Glomerular visceral epithelial cell (primary cell): ENCODE measurements around the gene CIITA.

ENCODE experiments used
- DNase-seq: peaks from one replicate; pipeline ENCODE4 v3.0.0-alpha.2; 2016; ENCODE audit errors: extremely low spot score

The CIITA gene

DNA sequence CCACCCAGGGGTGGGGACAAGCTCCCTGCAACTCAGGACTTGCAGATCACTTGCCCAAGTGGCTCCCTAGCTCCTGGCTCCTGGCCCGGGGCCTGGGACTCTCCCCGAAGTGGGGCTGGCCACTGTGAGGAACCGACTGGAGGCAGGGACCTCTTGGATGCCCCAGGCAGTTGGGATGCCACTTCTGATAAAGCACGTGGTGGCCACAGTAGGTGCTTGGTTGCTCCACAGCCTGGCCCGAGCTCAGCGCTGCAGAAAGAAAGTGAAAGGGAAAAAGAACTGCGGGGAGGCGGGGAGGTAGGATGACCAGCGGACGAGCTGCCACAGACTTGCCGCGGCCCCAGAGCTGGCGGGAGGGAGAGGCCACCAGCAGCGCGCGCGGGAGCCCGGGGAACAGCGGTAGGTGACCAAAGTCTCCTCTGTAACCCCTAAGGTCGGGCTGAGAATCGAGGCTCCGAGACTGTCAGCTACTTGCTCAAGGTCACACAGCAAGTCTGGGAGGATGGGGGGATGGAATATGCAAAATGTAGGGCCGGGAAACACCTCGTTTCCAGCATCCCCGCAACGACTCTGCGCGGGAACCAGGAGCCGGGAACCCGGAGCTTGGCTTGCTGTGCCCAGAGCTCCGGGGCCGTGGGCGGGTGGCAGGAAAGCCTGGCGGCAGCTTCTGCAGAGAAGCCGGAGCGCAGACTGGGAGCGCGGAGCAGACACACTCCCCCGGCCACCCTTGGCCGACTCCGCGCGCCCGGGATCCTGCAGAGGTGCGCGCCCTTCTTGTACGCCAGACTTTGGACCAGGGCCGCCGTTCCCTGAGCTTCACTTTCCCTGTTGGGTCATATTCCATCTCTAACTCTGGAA is 1.9 kb downstream of the CIITA start:
- peak; percentile 40 for DNase-seq

DNA sequence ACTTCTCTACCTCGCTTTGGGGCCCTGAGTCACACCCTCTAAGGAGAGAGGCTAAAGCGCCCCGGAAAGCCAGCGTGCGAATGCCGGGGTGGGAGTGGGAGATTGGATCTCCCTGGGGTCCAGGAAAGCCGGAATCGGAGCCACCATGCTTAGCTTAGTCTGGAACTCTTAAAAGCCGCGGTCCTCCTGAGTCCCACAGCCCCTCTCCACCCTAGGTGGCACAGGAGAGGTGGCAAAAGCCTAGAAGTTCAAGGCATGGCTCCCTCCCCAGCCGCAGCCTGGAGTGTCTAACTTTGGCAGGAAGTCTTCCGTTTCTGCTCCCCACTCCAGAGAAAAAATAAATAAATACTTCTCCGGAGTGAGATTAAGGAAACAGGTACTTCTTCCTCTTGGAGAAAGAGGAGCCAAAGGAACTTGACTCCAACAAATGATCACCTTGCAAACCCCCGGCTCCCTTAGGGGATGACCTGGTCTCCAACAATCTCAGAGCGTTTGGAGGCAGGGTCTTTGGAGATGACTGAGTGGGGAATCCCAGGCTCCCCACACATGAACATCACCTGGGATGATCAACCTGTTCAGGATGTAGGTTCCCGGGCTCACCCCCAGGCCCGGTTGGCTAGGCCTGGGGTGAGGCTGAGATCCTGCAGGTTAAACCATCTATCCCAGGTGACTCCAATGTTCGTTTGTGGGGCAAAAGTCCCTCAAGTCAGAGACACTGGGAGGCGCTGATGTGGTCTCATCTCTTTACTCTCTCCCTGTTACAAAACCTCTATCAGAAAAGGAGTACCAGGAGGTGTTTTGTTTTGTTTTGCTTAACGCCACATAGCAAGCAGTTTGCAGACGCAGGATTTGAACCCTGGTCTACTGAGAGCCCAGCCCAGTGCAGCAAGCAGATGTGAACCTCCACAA is 2.9 kb downstream of the CIITA start:
- no peak for DNase-seq

DNA sequence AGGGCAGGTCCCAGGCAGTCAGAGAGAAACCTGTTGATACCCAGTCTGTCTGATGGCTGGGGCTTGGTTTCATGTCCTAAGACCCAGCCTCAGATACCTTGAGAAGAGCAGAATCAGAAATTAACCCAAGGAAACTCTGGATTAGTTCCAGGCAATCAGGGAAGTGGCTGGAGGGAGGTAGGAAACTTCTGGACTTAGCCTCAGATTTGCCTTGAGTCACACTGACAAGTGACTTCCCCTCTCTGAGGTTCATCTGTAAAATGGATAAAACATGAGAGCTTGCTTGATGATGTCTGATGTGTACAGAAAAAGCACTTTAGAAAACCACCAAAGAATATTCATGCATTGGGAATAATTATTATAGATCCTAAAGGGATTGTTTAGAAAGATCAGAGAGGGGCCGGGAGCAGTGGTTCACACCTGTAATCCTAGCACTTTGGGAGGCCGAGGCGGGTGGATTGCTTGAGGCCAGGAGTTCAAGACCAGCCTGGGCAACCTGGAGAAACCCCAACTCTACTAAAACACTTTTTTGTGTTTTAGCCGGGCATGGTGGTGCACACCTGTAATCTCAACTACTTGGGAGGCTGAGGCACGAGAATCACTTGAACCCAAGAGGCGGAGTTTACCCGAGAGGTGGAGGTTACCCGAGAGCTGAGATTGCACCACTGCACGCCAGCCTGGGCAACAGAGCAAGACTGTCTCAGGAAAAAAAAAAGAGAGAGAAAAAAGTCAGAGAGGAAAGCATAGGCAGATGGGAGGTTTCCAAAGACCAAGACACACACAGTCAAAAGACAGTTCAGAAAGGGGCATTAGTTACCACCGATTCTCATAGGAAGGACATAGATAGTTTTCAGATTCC is 3.8 kb downstream of the CIITA start:
- no peak for DNase-seq

DNA sequence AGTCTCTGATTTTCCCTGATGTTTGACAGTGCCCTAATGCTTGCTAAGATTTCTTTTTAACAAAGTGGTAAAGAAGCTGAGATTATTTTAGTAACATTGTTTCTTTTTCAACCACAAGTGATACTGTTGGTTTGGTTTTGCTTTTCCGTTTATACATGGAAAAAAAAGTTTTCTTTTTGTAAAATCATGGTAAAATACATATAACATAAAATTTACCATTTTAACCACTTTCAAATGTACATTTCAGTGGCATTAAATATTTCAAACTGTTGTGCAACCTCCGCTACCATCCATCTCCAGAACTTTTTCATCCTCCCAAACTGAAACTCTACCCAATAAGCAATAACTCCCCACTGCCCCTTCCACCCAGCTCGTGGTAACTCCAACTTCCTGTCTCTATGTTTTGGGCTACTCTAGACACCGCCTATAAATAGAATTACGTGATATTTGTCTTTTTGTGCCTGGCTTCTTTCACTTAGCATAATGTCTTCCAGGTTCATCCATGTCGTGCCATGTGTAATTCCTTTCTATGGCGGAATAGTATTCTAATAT is 4.6 kb downstream of the CIITA start:
- no peak for DNase-seq

DNA sequence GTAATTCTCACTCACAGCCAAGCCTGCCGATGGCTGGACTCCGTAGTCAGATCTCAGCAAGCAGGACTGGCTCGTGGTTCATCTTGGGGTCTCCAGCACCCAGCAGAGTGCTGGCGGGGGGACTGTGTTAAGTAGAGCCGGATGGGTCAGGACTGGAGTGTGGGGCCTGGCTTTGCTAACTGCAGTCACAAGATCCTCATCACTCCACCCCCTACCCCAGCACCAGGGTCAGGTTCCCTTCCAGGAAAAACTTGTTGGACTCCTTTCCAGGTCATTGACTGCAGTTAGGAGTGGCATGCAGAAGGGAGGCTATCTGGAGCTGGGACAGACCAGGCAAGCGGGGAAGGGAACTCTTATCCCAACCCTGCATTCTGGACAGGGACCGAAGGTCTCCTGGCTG is 6.0 kb downstream of the CIITA start:
- no peak for DNase-seq

DNA sequence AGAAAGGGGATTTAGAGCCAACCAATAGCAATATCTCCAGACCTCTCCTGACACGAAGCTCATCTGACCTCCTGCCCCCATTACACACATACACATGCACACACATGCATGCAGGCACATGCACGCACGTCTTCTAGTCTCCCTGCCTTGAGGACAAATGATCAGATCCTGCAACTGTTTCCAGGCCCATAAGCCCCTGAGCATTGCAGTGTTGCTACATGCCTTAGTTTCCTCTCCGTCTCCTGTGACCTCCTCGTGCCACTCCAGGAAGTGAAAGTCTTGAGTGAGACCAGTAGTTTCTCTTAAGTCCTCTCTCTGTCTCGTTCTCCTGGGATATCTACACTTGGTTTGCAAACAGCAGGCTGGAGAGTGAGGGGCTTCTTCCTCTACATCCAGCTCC is 8.2 kb downstream of the CIITA start:
- no peak for DNase-seq

DNA sequence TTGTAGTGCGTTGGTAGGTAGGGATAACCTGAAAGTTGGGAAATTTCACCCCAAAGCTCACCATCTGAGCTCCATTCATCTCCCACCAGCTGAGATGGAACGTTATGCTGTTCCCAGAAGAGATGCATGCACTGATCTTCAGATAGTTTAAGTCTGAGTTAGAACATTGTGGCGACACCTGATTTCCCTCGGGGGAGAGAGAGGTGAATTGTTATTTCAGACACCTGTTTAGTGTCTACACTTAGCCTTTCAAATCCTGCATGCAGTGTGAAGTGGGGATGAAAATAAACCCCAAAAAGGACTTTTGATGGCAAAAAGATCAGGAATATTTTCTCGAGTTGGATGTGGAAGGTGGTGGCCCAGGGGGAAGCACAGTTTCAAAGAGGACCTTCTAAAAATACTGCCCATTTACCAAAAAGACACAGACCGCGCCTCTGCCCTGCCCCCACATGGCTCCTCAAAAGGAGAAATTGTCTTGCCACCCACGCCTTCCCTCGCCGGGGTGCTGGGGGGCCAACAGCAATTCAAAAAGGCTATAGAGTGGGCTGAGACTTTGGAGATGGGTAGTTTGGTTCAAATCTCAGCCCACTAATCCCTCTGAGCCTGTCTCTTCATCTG is 11.4 kb downstream of the CIITA start:
- no peak for DNase-seq

DNA sequence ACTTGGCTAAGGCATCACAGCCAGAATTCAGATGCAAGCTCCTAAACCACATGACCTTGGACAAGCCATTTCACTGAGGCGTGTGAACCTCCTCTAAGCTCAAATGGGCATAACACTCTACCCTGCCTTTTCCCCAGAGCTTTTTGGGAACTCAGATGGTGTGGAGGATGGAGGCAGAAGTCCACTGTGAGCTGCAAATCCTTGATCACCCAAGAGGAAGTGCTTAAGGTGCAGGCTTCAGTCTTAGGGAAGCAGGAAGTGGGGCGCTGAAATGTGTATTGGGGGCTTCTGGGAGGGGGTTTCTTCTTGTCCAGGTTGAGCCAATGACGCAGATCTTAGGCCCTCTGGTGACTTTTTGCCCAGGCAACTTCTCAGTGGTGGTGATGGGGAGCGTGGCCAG is 12.9 kb downstream of the CIITA start:
- no peak for DNase-seq

DNA sequence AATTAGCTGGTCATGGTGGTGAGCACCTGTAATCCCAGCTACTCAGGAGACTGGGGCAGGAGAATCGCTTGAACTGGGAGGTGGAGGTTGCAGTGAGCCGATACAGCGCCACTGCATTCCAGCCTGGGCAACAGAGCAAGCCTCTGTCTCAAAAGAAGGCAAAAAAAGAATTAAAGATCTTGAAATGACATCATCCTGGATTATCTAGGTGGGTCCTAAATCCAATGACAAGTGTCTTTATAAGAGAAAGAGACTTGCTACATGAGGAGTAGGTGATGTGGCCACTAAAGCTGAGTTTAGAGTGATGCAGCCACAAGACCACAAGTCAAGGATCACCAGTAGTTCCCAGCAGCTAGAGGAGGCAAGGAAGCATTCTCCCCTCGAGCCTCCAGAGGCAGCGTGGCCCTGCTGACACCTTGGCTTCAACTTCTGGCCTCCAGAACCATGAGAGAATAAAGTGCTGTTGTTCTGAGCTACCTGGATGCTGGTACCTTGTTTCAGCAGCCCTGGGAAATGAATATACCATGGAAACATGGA is 15.8 kb downstream of the CIITA start:
- DNase-seq: no peak

DNA sequence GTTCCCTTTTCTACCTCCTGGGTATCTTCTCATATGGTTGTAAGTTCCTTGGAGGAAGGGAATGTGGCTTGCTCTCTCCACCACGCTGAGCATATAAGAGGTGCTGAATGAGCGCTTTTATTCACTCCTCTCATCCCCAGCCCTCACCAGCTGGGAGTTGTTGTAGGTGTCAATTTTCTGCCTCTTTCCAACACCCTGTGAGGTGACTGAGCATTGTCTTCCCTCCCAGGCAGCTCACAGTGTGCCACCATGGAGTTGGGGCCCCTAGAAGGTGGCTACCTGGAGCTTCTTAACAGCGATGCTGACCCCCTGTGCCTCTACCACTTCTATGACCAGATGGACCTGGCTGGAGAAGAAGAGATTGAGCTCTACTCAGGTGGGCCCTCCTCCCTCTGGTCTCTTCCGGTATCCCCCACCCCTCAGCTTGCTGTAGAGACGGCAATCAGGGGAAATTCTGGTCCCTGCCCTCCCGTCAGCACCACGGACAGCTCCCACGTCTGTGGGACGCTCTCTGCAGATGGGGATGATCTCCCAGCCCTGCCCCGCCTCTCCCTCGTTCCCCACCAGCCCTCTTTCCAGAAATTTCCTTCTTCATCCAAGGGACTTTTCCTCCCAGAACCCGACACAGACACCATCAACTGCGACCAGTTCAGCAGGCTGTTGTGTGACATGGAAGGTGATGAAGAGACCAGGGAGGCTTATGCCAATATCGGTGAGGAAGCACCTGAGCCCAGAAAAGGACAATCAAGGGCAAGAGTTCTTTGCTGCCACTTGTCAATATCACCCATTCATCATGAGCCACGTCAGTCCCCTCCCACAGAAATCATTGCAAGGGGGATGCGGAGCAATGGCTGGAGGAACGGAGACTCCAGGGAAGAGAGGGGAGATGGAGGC is 18.3 kb downstream of the CIITA start:
- peak; percentile 27 for DNase-seq

DNA sequence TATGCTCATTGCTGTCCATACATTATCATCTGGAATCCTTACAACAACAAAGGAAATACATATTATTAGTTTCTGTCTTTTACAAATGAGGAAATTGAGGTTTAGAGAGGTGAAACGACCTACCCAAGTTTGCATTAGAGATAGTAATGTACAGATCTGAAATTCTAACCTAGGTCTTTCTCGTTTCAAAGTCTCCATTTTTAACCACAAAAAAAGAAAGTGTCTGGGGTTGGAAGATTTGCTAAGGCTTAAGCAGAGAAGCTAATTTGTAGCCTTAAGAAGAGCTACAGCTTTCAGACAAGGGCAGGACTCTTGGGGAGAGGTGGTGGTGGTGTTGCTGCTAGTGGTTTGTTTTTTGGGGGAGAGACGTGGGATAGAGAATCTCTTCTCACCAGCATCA is 19.2 kb downstream of the CIITA start:
- no peak for DNase-seq

DNA sequence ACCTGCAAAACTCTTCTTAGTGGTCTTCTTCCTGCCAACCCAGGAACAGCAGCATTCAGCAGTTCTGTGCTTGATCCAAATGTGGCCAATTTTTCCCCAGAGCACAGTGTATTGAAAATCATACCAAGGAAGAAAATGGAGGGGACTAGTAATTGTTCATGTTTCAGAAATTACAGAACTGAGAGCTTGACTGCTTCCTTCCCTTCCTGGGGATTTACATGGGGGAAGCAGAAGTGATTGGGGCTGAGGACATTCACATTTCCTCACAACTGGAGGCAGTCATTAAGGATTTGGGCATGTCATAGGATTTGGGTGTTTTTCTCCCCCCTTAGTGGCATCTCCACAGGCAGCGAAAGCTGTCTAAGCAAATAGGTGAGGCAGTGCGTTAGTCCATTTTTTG is 19.7 kb downstream of the CIITA start:
- DNase-seq: no peak

DNA sequence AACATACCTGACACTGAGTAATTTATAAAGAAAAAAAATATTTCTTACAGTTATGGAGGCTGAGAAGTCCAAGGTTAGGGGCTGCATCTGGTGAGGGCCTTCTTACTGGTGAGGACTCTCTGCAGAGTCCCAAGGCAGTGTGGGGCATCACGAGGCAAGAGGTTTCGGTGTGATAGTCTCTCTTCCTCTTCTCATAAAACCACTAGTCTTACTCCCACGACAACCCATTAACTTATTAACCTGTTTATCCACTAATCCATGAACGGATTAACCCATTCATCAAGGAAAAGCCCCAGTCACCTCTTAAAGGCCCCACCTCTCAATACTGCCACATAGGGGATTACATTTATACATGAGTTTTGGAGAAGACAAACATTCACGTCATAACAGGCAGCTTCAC is 20.1 kb downstream of the CIITA start:
- no peak for DNase-seq

DNA sequence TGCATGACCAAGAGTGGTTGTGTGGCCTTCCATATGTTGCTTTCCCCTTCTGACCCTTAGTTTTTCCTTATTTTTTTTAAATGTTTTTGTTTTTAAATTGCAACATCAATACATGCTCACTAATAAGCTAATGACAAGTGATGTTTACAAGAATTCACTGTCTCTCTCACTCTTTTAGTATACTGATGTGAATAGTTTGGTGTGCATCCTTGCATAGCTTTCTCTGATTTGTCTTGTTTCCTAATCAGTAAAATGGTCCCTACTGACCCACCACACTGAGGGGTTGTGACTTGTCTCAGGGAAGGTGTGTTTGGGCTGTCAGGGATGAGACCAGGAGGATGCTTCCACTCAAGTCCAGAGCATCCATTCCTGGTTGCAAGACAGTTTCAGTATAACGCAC is 26.0 kb downstream of the CIITA start:
- no peak for DNase-seq

DNA sequence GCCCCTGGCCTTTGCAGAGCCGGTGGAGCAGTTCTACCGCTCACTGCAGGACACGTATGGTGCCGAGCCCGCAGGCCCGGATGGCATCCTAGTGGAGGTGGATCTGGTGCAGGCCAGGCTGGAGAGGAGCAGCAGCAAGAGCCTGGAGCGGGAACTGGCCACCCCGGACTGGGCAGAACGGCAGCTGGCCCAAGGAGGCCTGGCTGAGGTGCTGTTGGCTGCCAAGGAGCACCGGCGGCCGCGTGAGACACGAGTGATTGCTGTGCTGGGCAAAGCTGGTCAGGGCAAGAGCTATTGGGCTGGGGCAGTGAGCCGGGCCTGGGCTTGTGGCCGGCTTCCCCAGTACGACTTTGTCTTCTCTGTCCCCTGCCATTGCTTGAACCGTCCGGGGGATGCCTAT is 29.5 kb downstream of the CIITA start:
- DNase-seq: no peak

DNA sequence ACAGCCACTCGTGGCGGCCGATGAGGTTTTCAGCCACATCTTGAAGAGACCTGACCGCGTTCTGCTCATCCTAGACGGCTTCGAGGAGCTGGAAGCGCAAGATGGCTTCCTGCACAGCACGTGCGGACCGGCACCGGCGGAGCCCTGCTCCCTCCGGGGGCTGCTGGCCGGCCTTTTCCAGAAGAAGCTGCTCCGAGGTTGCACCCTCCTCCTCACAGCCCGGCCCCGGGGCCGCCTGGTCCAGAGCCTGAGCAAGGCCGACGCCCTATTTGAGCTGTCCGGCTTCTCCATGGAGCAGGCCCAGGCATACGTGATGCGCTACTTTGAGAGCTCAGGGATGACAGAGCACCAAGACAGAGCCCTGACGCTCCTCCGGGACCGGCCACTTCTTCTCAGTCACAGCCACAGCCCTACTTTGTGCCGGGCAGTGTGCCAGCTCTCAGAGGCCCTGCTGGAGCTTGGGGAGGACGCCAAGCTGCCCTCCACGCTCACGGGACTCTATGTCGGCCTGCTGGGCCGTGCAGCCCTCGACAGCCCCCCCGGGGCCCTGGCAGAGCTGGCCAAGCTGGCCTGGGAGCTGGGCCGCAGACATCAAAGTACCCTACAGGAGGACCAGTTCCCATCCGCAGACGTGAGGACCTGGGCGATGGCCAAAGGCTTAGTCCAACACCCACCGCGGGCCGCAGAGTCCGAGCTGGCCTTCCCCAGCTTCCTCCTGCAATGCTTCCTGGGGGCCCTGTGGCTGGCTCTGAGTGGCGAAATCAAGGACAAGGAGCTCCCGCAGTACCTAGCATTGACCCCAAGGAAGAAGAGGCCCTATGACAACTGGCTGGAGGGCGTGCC is 30.1 kb downstream of the CIITA start:
- DNase-seq: no peak

DNA sequence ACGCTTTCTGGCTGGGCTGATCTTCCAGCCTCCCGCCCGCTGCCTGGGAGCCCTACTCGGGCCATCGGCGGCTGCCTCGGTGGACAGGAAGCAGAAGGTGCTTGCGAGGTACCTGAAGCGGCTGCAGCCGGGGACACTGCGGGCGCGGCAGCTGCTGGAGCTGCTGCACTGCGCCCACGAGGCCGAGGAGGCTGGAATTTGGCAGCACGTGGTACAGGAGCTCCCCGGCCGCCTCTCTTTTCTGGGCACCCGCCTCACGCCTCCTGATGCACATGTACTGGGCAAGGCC is 30.7 kb downstream of the CIITA start:
- DNase-seq: no peak

DNA sequence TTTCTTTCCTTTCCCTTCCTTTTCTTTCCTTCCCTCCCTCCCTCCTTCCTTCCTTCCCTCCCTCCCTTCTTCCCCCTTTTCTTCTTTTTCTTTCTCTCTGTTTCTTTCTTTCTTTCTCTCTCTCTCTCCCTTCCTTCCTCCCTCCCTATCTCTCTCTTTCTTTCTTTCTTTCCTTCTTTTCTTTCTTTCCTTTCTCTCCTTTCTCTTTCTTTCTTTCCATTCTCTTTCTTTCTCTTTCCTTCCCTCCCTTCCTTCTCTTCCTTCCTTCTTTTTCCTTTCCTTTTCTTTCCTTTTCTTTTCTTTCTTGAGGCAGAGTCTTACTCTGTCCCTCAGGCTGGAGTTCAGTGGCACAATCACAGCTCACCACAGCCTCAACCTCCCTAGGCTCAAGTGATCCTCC is 34.3 kb downstream of the CIITA start:
- DNase-seq: no peak

DNA sequence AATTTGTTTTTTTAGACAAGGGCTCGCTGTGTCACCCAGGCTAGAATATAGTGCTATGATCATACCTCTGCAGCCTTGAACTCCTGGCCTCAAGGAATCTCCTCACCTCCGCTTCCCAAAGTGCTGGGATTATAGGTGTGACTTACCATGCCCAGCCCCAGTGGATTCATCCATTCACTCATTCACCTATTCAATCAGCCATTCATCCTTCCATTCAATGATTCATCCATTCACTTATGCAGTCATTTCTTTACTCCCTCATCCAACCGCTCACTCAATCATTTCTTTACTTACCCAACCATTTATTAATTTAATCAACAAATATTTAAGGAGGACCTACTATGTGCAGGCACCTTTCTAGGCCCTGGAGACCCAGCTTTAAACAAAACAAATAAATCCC is 39.5 kb downstream of the CIITA start:
- no peak for DNase-seq
